Transverse colon (tissue), 4 donors: ENCODE measurements around the gene PCP4. TPM values are rescaled to one million over a fixed set of nuclear protein-coding genes. Genes with fewer than 3 reads are reported as not detected.

Source experiments
- DNase-seq: peaks from one replicate; pipeline ENCODE4 v3.0.0-alpha.2; 2019
- H3K27ac ChIP-seq, 4 donors: fragments of 200-600 bp; sonication (generic); 2 replicates each; pipeline ENCODE4 v1.5.1; 2016 to 2018; ENCODE audit warnings: inconsistent platforms in 4 of 4
- H3K27me3 ChIP-seq: fragments of 200-600 bp; sonication (generic); 2 replicates; pipeline ENCODE4 v1.5.1; 2017; ENCODE audit warnings: inconsistent platforms
- H3K36me3 ChIP-seq, 4 donors: fragments of 200-600 bp; sonication (generic); 2 replicates each; pipeline ENCODE4 v1.5.1; 2017 to 2019; ENCODE audit warnings: inconsistent platforms in 4 of 4
- H3K4me1 ChIP-seq, 4 donors: fragments of 200-600 bp; sonication (generic); 2 replicates each; pipeline ENCODE4 v1.5.1; 2017 to 2020; ENCODE audit warnings: inconsistent platforms in 4 of 4
- H3K4me3 ChIP-seq, 4 donors: fragments of 200-600 bp; sonication (generic); 1 replicate in 1 of 4; 2 replicates in 3 of 4; pipeline versions ENCODE4 v1.5.1 to v1.6.1; 2017 to 2019; ENCODE audit warnings: inconsistent platforms in 4 of 4
- H3K9me3 ChIP-seq, 2 donors: fragments of 200-600 bp; sonication (generic); 2 replicates each; pipeline ENCODE4 v1.5.1; 2017 to 2019; ENCODE audit warnings: inconsistent platforms in 2 of 2
- CTCF ChIP-seq, 5 experiments: fragments of 200-600 bp in 3 of 5; fragments of 450-650 bp in 2 of 5; sonication (generic) in 3 of 5; IDR thresholded peaks; 1 replicate in 2 of 5; 2 replicates in 3 of 5; pipeline ENCODE4 v1.5.1; 2016 to 2017; ENCODE audit warnings: antibody characterized with exemption in 5 of 5, inconsistent platforms in 3 of 5, mild to moderate bottlenecking in 2 of 5, moderate library complexity in 1 of 5
- EP300 ChIP-seq: sonication (generic); formaldehyde crosslinking; IDR thresholded peaks from one replicate; pipeline ENCODE4 v1.6.1; 2017; ENCODE audit warnings: antibody characterized with exemption, low read depth
- POLR2A ChIP-seq: fragments of 450-650 bp; IDR thresholded peaks from one replicate; pipeline ENCODE4 v1.6.1; 2016; ENCODE audit warnings: antibody characterized with exemption, mild to moderate bottlenecking, moderate library complexity
- POLR2AphosphoS5 ChIP-seq, 3 donors: sonication (generic); formaldehyde crosslinking; IDR thresholded peaks; one replicate each; pipeline ENCODE4 v1.6.1; 2016; ENCODE audit warnings: antibody characterized with exemption in 3 of 3
- WGBS, 2 donors: methylation state at CpG; one replicate each; pipeline ENCODE4 v1.1.5; 2018; ENCODE audit warnings: low coverage in 1 of 2; 5-methylcytosine and 5-hydroxymethylcytosine counted together
- in situ Hi-C, 4 donors: fragments of 200-750 bp; cut with MboI; loops; one replicate each; pipeline versions ENCODE4 v1.15.0 to v1.15.1; 2017; ENCODE audit warnings: low sequenced_read_pairs in 3 of 4, low pct_ligation_motif_present in 1 of 4, low pct_unique_long_range_greater_than_20kb in 1 of 4
- intact Hi-C: fragments of 100-400 bp; cut with DNase I; formaldehyde crosslinking; loops from one replicate; pipeline ENCODE4 v1.15.1; 2023; ENCODE audit warnings: low total_unique reads
- total RNA-seq, 4 donors: library from RNA; depleted of rRNA; stranded (reverse); fragments of >200 nt; gene quantifications; one replicate each; pipeline ENCODE4 v1.1.0, GENCODE V29; 2016

Gene PCP4
- total RNA-seq, 4 donors from 2014 or later, result 8.9 to 17.3 (median 13.1) TPM; not detected in 1

GRCh38 chr21:39863111-39863510 is 4.1 kb upstream of the PCP4 start:
- H3K36me3 ChIP-seq, result no peaks in the 10 kb centered on the region
- DNase-seq, result peak; percentile 13
- H3K27ac ChIP-seq, result no peak overlapping the region
- H3K4me3 ChIP-seq, result no peak overlapping the region
- in situ Hi-C loops, result loop anchor here in 2 of 4 donors (10.0 kb wide), 1 partner anchor 262 kb away; no protein-coding TSS in a partner anchor
- H3K4me1 ChIP-seq, result no peaks in the 10 kb centered on the region
- H3K27me3 ChIP-seq, result no peaks in the 10 kb centered on the region
- WGBS, 2 donors, result 27 to 37% methylated on average over 2 to 4 of the region's 4 CpGs
- intact Hi-C loops, result no loop called here
- H3K9me3 ChIP-seq, result no peaks in the 10 kb centered on the region
- TF ChIP-seq EP300 (no peak), CTCF (IDR thresholded peaks at IDR 0.05) (no peak), POLR2AphosphoS5 (IDR thresholded peaks at IDR 0.05) (no peak), POLR2A (no peak)

DNA sequence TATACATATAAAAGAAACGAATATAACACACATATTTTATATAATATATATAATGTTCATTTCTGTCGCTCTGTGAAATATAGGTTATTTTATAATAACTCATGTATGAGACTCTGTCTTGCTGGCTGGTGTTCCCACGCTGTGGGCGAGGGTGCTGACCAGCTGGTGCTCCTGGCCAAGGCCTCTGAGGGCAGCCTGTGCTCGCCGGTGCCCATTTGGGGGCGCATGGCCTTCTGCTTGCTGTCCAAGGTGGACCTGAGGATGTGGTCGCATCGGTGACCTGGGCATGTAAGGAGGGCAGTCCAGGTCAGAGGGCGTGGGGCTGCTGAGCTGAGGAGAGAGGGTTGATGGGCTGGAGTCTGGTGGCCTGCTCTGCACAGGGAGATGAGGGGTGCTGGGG is 1.1 kb upstream of the PCP4 start:
- 73 to 88% methylated on average over 4 to 10 of the region's 10 CpGs for WGBS, 2 donors
- TF ChIP-seq CTCF (IDR thresholded peaks at IDR 0.05) (no peak), POLR2AphosphoS5 (IDR thresholded peaks at IDR 0.05) (no peak), EP300 (no peak), POLR2A (no peak)
- H3K36me3 ChIP-seq, result no peaks in the 10 kb centered on the region
- DNase-seq, result no peak
- no peaks in the 10 kb centered on the region for H3K9me3 ChIP-seq
- in situ Hi-C loops (loop anchor here in 2 of 4 donors (10.0 kb wide), 1 partner anchor 259 kb away; no protein-coding TSS in a partner anchor), intact Hi-C loops (loop anchor here (5.0 kb wide), 1 partner anchor 256 kb away; no protein-coding TSS in a partner anchor)
- H3K4me3 ChIP-seq, result no peak overlapping the region
- no peaks in the 10 kb centered on the region for H3K27me3 ChIP-seq
- H3K4me1 ChIP-seq, result no peaks in the 10 kb centered on the region
- no peak overlapping the region for H3K27ac ChIP-seq

DNA sequence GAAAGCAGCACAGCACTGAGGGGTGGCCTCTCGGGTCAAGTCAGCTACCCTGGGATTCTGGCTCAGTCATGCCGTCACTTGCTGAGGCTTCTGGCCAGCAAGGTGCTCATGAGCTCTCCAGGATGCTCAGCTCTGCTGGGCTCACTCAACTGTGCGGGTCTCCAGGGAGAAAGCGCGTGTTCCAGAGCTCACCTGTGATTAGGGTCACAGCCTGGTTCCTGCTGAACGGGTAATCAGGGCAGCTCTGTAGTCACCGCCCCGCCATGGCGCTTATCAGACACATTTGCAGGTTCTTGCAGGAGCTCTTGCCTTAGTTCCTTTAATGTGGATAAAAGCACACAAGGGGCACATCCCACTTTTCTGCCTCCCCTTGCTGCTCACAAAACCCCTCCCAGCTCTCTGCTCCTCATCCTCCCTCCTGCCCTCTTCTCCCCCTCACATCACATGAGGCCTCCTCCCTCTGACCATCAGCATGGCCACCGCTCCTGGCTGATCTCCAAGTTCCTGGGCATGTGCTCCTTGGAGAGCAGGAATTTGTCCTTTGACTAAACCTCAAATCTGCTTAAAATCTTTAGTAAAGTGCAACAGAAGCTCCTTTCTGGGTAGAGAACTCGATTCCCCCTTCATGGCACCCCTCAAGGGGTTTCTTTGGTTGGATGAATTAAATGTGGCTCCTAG is 2.0 kb downstream of the PCP4 start:
- in situ Hi-C loops, result loop anchor here in 2 of 4 donors (10.0 kb wide), 1 partner anchor 256 kb away; no protein-coding TSS in a partner anchor

More for the DNA sequence above, 2.0 kb downstream of the PCP4 start:
- 83% methylated on average over 11 of the region's 11 CpGs; no CpG with 5 or more reads in 1 of the 2 donors for WGBS, 2 donors
- Histone ChIP-seq H3K9me3 (no peaks in the 10 kb centered on the region), H3K4me1 (no peaks in the 10 kb centered on the region), H3K4me3 (no peak overlapping the region), H3K27me3 (no peaks in the 10 kb centered on the region), H3K27ac (no peak overlapping the region), H3K36me3 (no peaks in the 10 kb centered on the region)
- no peak for TF ChIP-seq CTCF (IDR thresholded peaks at IDR 0.05)
- TF ChIP-seq POLR2AphosphoS5 (IDR thresholded peaks at IDR 0.05), result no peak
- no peak for TF ChIP-seq EP300
- TF ChIP-seq POLR2A, result no peak
- intact Hi-C loops, result loop anchor here (5.0 kb wide), 1 partner anchor 253 kb away; no protein-coding TSS in a partner anchor
- DNase-seq, result no peak
